GM19240 (cell line): Measurements from ENCODE around the gene AGAP9.
"Not testable (repeated sequence)": the region's sequence is repeated elsewhere in the genome, so short reads cannot be mapped to it uniquely, and the experiment has no call there.

Experiments used
- DNase-seq: peaks from one replicate; pipeline ENCODE4 v3.0.0; 2011; ENCODE audit warnings: low spot score; ENCODE audit not compliant: insufficient read length

Gene AGAP9

GRCh38 chr10:47457528-47457820, 66.0 kb downstream of the AGAP9 start:
- DNase-seq, result no peak

DNA sequence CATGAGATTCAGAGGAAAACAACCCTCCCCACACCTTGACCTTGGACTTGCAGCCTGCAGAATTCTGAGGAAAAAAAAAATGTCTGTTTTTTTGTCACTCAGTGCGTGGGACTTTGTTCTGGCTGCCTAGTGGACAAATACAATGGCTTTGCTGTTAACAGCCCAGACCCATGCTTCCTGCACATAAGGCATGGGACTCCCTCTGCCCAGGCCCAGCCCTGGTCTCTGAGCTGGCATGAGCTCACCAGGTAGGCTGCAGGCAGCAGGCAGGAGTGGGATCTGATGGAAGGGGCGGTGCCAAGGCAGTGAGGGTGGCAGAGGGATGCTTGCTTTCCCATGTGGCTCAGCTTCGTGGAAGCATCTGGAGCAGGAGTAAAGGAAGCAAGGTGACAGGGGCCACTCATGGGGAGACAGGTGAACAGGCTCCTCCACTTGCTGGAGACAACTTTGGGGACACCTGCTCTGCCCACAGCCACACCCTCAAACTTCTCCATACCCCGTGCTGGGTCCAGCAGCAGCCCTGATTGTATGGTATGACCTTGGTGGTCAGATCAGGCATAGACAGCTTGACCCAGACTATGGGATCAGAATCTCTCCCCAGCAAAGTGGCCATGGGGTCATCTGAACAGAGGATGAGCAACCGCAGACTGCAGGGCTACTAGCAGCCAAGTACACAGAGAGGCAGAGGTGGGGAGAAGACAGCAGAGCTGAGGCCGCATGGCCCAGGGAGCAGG, 66.5 kb downstream of the AGAP9 start:
- no peak for DNase-seq

GRCh38 chr10:47456079-47456785, 67.2 kb downstream of the AGAP9 start:
- no peak for DNase-seq

DNA sequence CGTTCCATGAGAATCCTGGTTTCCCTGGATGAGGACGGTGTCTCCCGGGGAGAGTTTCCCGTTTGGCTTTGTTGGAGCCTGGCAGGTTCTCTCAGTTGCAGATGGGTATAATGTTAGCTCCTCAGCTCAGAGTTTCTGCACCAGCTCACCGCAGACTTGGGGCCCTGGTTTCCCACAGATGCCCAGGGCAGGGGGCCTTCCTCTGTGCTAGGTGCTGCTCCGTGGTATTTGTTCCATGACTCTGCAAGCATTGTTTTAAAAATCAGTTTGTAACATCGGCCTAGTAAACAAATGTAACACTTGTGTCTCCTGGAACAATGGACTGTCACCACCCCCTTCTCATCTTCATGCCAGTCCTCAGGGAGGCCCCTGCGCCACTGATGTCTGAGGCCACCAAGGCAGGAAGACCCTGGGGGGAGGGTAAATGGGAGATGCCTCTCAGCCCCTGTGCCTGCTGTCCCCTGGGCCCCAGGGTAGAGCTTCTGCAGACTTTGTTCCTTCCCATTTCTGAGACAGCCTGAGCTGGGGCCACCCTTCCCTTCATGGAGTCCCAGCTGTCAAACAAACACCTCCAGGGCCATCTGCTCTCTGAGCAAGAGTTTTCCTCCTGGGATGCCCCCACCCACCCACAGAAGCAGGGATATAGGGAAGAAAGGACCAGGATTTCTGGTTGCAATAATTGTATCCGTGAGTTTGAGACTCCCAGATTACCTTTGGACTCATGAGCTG, 67.9 kb downstream of the AGAP9 start:
- not testable (repeated sequence) for DNase-seq

DNA sequence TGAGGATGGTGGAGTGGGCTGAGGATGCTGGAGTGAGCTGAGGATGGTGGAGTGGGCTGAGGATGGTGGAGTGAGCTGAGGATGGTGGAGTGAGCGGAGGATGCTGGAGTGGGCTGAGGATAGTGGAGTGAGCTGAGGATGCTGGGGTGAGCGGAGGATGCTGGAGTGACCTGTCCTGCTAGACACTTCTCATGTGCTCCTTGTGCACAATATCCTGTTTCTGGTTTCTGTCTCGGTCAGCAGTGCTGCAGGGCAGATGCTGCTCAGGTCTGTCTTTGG, 68.7 kb downstream of the AGAP9 start:
- no peak for DNase-seq

- DNase-seq, result no peak
Measured at GRCh38 chr10:47454008-47454779, 69.2 kb downstream of the AGAP9 start.

DNA sequence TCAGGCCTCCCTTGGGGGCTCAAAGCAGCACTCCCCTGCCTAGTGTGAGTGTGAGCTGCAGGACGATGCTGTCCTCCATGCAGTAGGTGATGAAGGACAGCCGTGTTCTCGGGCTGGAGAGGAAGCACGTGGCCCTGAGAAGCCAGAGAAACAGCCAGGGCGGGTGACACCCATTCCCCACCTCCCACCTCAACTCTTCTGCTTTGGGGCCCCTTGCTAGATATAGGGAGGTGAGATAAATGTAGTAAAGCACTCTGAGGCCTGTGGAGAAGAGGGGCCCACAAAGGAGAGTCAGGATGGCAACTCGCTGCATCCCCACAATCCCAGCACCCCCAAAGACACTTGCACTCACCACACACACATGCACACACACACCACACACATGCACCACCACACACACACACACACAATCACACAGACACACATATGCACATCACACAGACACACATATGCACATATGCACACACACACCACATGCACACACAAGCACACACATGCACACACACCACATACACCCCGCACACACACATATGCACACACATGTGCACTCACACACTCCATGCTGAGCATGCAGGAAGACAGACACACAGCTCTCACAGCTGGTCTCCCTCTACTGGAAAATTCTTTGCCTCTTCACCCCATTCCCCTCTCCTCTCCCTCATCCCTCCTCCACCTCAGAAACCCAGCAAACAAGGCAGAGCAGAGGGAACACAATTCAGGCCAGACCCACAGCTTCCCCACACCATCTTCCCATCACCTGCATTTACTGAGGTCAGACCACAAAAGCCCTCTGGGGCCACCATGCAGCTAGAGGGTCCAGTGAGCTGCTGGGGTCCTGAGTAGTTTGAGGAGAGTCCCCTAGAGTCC, 70.1 kb downstream of the AGAP9 start:
- no peak for DNase-seq

- no peak for DNase-seq
Measured at GRCh38 chr10:47452495-47453140, 70.8 kb downstream of the AGAP9 start.

DNA sequence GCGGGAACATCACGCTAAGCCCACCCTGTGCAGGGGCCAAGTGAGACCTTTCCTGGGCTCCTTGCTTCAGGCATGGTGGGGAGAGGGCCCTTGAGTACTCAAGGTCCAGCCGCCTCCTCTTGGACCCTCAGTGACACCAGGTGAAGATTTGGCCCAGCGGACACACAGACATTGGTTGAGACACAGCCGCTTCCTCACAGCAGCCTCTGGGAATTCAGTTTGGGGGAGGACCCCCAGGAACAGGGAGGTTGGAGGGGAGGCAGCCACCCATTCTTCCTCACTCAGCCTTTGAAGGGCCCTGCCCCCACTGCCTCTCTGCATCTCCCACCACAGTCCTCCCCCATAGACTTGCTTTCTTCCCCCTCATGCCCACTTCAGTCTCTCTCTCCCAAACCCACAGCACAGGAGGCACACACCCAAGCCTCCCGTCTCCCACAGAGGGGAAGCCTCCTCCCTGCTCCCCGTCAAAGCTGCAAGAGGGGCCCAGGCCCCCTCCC, 71.4 kb downstream of the AGAP9 start:
- DNase-seq, result no peak
